Ovary (tissue), 9 donors: Measurements from ENCODE around the gene CD99L2. TPM values are rescaled to one million over a fixed set of nuclear protein-coding genes. Genes with fewer than 3 reads are reported as not detected.
"Not testable (repeated sequence)": the region's sequence is repeated elsewhere in the genome, so short reads cannot be mapped to it uniquely, and the experiment has no call there.

Source experiments
- DNase-seq, 5 donors: peaks; one replicate each; pipeline ENCODE4 v3.0.0-alpha.2; 2019 to 2020
- H3K27ac ChIP-seq, 2 donors: fragments of 200-600 bp; one replicate each; pipeline versions ENCODE4 v1.5.1 to v1.8.0; 2019 to 2022
- H3K27me3 ChIP-seq: fragments of 200-600 bp; one replicate; pipeline ENCODE4 v1.8.0; 2022
- H3K36me3 ChIP-seq: fragments of 200-600 bp; sonication (generic); one replicate; pipeline ENCODE4 v1.5.1; 2019
- H3K4me1 ChIP-seq: one replicate; pipeline ENCODE4 v1.8.1; 2013; ENCODE audit warnings: mild to moderate bottlenecking, moderate library complexity; ENCODE audit not compliant: insufficient read depth
- H3K4me3 ChIP-seq: fragments of 200-600 bp; sonication (generic); one replicate; pipeline ENCODE4 v1.5.1; 2017
- H3K9me3 ChIP-seq, 2 donors: fragments of 200-600 bp in 1 of 2; sonication (generic) in 1 of 2; one replicate each; pipeline versions ENCODE4 v1.5.1 to v1.8.1; 2013 to 2019; ENCODE audit warnings: mild to moderate bottlenecking in 1 of 2, moderate library complexity in 1 of 2
- EP300 ChIP-seq: sonication (generic); formaldehyde crosslinking; IDR thresholded peaks from one replicate; pipeline ENCODE4 v1.6.1; 2017; ENCODE audit warnings: antibody characterized with exemption
- POLR2A ChIP-seq: fragments of 450-650 bp; IDR thresholded peaks from one replicate; pipeline ENCODE4 v1.6.1; 2017; ENCODE audit warnings: antibody characterized with exemption, mild to moderate bottlenecking, moderate library complexity
- WGBS, 3 donors: extraction: QIAGEN DNeasy Blood & Tissue Kit in 1 of 3; methylation state at CpG; one replicate each; pipeline versions ENCODE4 v1.1.5 to v1.1.7; 2013 to 2017; 5-methylcytosine and 5-hydroxymethylcytosine counted together
- intact Hi-C, 4 donors: fragments of 100-400 bp; cut with DNase I; formaldehyde crosslinking; loops; one replicate each; pipeline versions ENCODE4 v1.11.0 to v1.15.1; 2022 to 2023
- polyA plus RNA-seq, 2 donors: library from polyadenylated mRNA; stranded (reverse); fragments of 200-250 nt in 1 of 2; fragments of 350-450 nt in 1 of 2; fragmentation: Illumina TruSeq in 1 of 2; extraction: RNeasy Lipid Tissue Mini Kit (QIAGEN cat#74804) in 1 of 2; gene quantifications; one replicate each; pipeline ENCODE4 v1.2.3, GENCODE V29; 2013 to 2014
- total RNA-seq, 7 donors: library from RNA; depleted of rRNA in 2 of 7; stranded (reverse); fragments of >200 nt in 2 of 7; fragmentation: NEBNext Ultra II Directional in 3 of 7; extraction: Animal tissue kit (Norgen Biotek cat#: 25700) in 3 of 7; gene quantifications; one replicate each; pipeline versions ENCODE4 v1.1.0 to v1.2.4, GENCODE V29; 2016 to 2023
- TF ChIP-seq, protein P1 (sequence below), 3 donors: fragments of 450-650 bp in 2 of 3; fragments of 200-600 bp in 1 of 3; IDR thresholded peaks; one replicate each; pipeline versions ENCODE4 v1.5.1 to v1.8.0; 2016 to 2022; ENCODE audit warnings: antibody characterized with exemption in 3 of 3, mild to moderate bottlenecking in 1 of 3
- donor health status: DM: no; HTN: no; CAD: no; lungs with moderate emphysema.
- donor health status: DM: no; HTN: no; CAD: no.
- donor health status: Bipolar disorder and iron deficiency.
- donor health status: DM: yes; HTN: yes; CAD: no.
- donor health status: DM: no; HTN: no; CAD: no.
- donor health status: DM: yes; HTN: yes; CAD: no.

CD99L2 gene
- total and polyA plus RNA-seq, 9 donors, result 38.7 to 64.6 (median 53.0) TPM

DNA sequence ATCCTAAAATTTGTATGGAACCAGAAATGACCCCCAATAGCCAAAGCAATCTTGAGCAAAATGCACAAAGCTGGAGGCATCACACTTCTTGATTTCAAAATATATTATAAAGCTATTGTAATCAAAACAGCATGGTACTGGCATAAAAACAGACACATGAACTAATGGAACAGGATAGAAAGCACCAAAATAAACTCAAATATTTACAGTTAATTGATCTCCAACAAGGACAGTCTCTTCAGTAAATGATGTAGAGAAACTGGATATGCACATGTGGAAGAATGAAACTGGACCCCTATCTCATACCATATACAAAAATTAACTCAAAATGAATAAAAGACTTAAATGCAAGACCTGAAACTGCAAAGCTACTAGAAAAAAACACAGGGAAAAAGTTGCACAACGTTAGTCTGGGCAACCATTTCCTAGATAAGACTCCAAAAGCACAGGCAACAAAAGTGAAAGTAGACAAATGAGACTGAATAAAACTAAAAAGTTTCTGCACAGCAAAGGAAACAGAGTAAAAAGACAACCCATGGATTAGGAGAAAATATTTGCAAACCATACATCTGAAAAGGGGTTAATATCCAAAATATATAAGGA lies 64.9 kb downstream of the CD99L2 start:
- 24 to 55% (median 46%) methylated on average over 1 of the region's 1 CpG for WGBS, 3 donors

DNA sequence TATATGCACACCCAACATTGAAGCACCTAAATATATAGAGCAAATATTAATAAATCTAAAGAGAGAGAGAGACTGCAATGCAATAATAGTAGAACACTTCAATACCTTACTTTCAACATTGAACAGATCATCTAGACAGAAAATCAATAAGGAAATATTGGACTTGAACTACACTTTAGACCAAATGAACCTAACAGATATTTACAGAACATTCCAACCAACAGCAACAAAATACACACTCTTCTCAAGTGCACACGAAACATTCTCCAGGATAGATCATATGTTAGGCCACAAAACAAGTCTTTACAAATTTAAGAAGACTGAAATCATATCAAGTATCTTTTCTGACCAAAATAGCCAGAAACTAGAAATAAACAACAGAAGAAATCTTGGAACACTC lies 66.6 kb downstream of the CD99L2 start:
- no peak for TF ChIP-seq EP300
- TF ChIP-seq POLR2A, result no peak
- TF ChIP-seq, protein P1, sequence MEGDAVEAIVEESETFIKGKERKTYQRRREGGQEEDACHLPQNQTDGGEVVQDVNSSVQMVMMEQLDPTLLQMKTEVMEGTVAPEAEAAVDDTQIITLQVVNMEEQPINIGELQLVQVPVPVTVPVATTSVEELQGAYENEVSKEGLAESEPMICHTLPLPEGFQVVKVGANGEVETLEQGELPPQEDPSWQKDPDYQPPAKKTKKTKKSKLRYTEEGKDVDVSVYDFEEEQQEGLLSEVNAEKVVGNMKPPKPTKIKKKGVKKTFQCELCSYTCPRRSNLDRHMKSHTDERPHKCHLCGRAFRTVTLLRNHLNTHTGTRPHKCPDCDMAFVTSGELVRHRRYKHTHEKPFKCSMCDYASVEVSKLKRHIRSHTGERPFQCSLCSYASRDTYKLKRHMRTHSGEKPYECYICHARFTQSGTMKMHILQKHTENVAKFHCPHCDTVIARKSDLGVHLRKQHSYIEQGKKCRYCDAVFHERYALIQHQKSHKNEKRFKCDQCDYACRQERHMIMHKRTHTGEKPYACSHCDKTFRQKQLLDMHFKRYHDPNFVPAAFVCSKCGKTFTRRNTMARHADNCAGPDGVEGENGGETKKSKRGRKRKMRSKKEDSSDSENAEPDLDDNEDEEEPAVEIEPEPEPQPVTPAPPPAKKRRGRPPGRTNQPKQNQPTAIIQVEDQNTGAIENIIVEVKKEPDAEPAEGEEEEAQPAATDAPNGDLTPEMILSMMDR (IDR thresholded peaks at IDR 0.05), result no peak
- no peaks in the 10 kb centered on the region for H3K4me1 ChIP-seq
- 49 to 58% (median 52%) methylated on average over 1 of the region's 1 CpG for WGBS, 3 donors
- no peak for DNase-seq
- no peaks in the 10 kb centered on the region for H3K36me3 ChIP-seq
- H3K27me3 ChIP-seq, result no peaks in the 10 kb centered on the region
- no peak overlapping the region for H3K27ac ChIP-seq
- H3K9me3 ChIP-seq, result no peaks in the 10 kb centered on the region
- no peak overlapping the region for H3K4me3 ChIP-seq
- intact Hi-C loops, result no loop called here

More for the DNA sequence above, 64.9 kb downstream of the CD99L2 start:
- intact Hi-C loops, result no loop called here
- no peaks in the 10 kb centered on the region for H3K36me3 ChIP-seq
- no peaks in the 10 kb centered on the region for H3K27me3 ChIP-seq
- no peak for DNase-seq
- H3K4me1 ChIP-seq, result no peaks in the 10 kb centered on the region
- H3K27ac ChIP-seq, result no peak overlapping the region
- H3K4me3 ChIP-seq, result no peak overlapping the region
- TF ChIP-seq, protein P1 (IDR thresholded peaks at IDR 0.05), result no peak
- TF ChIP-seq EP300 (no peak), POLR2A (no peak)
- H3K9me3 ChIP-seq, result no peaks in the 10 kb centered on the region

DNA sequence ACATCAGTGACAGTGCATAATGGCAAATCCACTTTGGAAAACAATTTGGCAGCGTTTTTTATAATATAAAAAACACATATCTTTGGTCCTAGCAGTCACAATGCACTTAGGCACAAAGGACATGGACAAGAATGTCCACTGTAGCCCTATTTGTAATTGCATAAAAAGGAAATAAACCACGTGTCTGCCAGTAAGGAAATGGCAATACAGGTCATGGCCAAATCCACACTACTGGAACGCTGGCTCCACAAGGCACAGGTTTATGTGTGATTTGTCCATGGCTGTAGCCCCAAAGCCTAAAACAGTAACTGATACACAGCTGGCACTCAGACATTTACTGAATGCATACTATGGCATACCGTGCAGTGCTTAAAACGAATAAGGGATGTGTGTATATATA lies 69.7 kb downstream of the CD99L2 start:
- Histone ChIP-seq H3K27me3 (no peaks in the 10 kb centered on the region), H3K4me1 (no peaks in the 10 kb centered on the region), H3K36me3 (no peaks in the 10 kb centered on the region), H3K27ac (no peak overlapping the region), H3K9me3 (no peaks in the 10 kb centered on the region), H3K4me3 (no peak overlapping the region)
- no peak for TF ChIP-seq EP300
- no peak for TF ChIP-seq POLR2A
- TF ChIP-seq, protein P1 (IDR thresholded peaks at IDR 0.05), result no peak
- no peak for DNase-seq
- intact Hi-C loops, result no loop called here
- 49 to 63% (median 63%) methylated on average over 5 of the region's 5 CpGs for WGBS, 3 donors

- H3K9me3 ChIP-seq, DNase-seq, H3K27me3 ChIP-seq, H3K27ac ChIP-seq, H3K36me3 ChIP-seq, H3K4me1 ChIP-seq, intact Hi-C loops, H3K4me3 ChIP-seq: not testable (repeated sequence)
Measured at GRCh38 chrX:150824352-150824751, 74.1 kb downstream of the CD99L2 start.

DNA sequence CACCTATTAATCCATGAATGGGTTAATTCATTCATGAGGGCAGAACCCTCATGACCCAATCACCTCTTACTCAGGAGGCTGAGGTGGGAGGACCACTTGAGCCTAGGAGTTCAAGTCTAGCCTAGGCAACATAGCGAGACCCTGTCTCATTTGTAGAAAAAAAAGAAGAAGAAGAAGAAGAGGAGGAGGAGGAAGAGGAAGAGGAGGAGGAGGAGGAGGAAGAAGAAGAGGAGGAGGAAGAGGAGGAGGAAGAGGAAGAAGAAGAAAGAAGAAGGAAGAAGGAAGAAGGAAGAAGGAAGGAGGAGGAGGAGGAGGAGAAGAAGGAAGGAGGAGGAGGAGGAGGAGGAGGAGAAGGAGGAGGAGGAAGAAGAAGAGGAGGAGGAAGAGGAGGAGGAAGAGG lies 74.6 kb downstream of the CD99L2 start:
- H3K4me3 ChIP-seq, H3K27ac ChIP-seq, H3K36me3 ChIP-seq, H3K9me3 ChIP-seq, DNase-seq, H3K27me3 ChIP-seq, intact Hi-C loops, H3K4me1 ChIP-seq: not testable (repeated sequence)
- 83 to 97% (median 89%) methylated on average over 1 of the region's 1 CpG for WGBS, 3 donors
